ENCODE results near the gene SLC1A5.

- TF ChIP-seq REST (IDR thresholded peaks at IDR 0.05; ENCODE audit: insufficient read depth in 1 of 2, low read depth in 2 of 2, low read length in 1 of 2) (no peak), CTCF (IDR thresholded peaks at IDR 0.05) (no peak), TCF7L2 (IDR thresholded peaks at IDR 0.05; ENCODE audit: low read depth, low read length) (no peak), POLR2AphosphoS5 (IDR thresholded peaks at IDR 0.05; ENCODE audit: low read depth, low read length) (no peak), SIN3A (IDR thresholded peaks at IDR 0.05; ENCODE audit: borderline replicate concordance, insufficient read depth, low read depth, low read length) (no peak)
Observed at GRCh38 chr19:46731584-46731983, 56.8 kb downstream of the SLC1A5 start.

Measured in Panc1 (cell line).